KOPT-K1 (cell line): ENCODE results near the gene CPLANE2.
"Not testable (repeated sequence)": the region's sequence is repeated elsewhere in the genome, so short reads cannot be mapped to it uniquely, and the experiment has no call there.

Experiments used
- H3K27ac ChIP-seq: fragments of 200-600 bp; sonication (generic); 2 replicates; pipeline ENCODE4 v1.5.1; 2016; ENCODE audit warnings: antibody characterized with exemption, mild to moderate bottlenecking, low read depth, low read length; ENCODE audit not compliant: poor library complexity, severe bottlenecking
- H3K36me3 ChIP-seq: fragments of 200-600 bp; sonication (generic); 2 replicates; pipeline ENCODE4 v1.5.1; 2017; ENCODE audit warnings: antibody characterized with exemption, mild to moderate bottlenecking, low read length, moderate library complexity; ENCODE audit not compliant: insufficient read depth
- H3K9me3 ChIP-seq: fragments of 200-600 bp; sonication (generic); 2 replicates; pipeline ENCODE4 v1.5.1; 2017; ENCODE audit warnings: antibody characterized with exemption, low read length, mild to moderate bottlenecking; ENCODE audit not compliant: insufficient read depth, poor library complexity, severe bottlenecking

The CPLANE2 gene

GRCh38 chr1:16202281-16203210, 34.4 kb downstream of the CPLANE2 start:
- Histone ChIP-seq H3K36me3 (no peaks in the 10 kb centered on the region), H3K9me3 (no peaks in the 10 kb centered on the region), H3K27ac (no peak overlapping the region)

- no peaks in the 10 kb centered on the region for H3K36me3 ChIP-seq
- no peaks in the 10 kb centered on the region for H3K9me3 ChIP-seq
- H3K27ac ChIP-seq: no peak overlapping the region
These were observed 37.3 kb downstream of the CPLANE2 start for GRCh38 chr1:16199700-16200099.

- H3K27ac ChIP-seq: no peak overlapping the region
- H3K36me3 ChIP-seq: no peaks in the 10 kb centered on the region
- no peaks in the 10 kb centered on the region for H3K9me3 ChIP-seq
These were observed 37.9 kb downstream of the CPLANE2 start for GRCh38 chr1:16199157-16199501.

- Histone ChIP-seq H3K9me3 (no peaks in the 10 kb centered on the region), H3K36me3 (no peaks in the 10 kb centered on the region), H3K27ac (no peak overlapping the region)
These were observed 38.4 kb downstream of the CPLANE2 start for GRCh38 chr1:16198444-16199156.

GRCh38 chr1:16196874-16197273, 40.1 kb downstream of the CPLANE2 start:
- Histone ChIP-seq H3K9me3 (no peaks in the 10 kb centered on the region), H3K36me3 (no peaks in the 10 kb centered on the region), H3K27ac (no peak overlapping the region)

GRCh38 chr1:16196139-16196538, 40.8 kb downstream of the CPLANE2 start:
- H3K9me3 ChIP-seq, H3K27ac ChIP-seq, H3K36me3 ChIP-seq: not testable (repeated sequence)

GRCh38 chr1:16195518-16195905, 41.5 kb downstream of the CPLANE2 start:
- no peaks in the 10 kb centered on the region for H3K36me3 ChIP-seq
- no peak overlapping the region for H3K27ac ChIP-seq
- H3K9me3 ChIP-seq: no peaks in the 10 kb centered on the region

GRCh38 chr1:16191916-16192546, 45.0 kb downstream of the CPLANE2 start:
- Histone ChIP-seq H3K36me3 (no peaks in the 10 kb centered on the region), H3K9me3 (no peaks in the 10 kb centered on the region), H3K27ac (no peak overlapping the region)

- H3K9me3 ChIP-seq: no peaks in the 10 kb centered on the region
- no peak overlapping the region for H3K27ac ChIP-seq
- H3K36me3 ChIP-seq: no peaks in the 10 kb centered on the region
These were observed 45.7 kb downstream of the CPLANE2 start for GRCh38 chr1:16191309-16191708.

GRCh38 chr1:16189921-16190621, 46.9 kb downstream of the CPLANE2 start:
- H3K36me3 ChIP-seq: no peaks in the 10 kb centered on the region
- H3K27ac ChIP-seq: no peak overlapping the region
- H3K9me3 ChIP-seq: no peaks in the 10 kb centered on the region

GRCh38 chr1:16189003-16189402, 48.0 kb downstream of the CPLANE2 start:
- Histone ChIP-seq H3K27ac (no peak overlapping the region), H3K36me3 (no peaks in the 10 kb centered on the region), H3K9me3 (no peaks in the 10 kb centered on the region)

- no peak overlapping the region for H3K27ac ChIP-seq
- H3K36me3 ChIP-seq: no peaks in the 10 kb centered on the region
- H3K9me3 ChIP-seq: no peaks in the 10 kb centered on the region
These were observed 49.1 kb downstream of the CPLANE2 start for GRCh38 chr1:16187748-16188401.

- Histone ChIP-seq H3K36me3 (no peaks in the 10 kb centered on the region), H3K27ac (no peak overlapping the region), H3K9me3 (no peaks in the 10 kb centered on the region)
These were observed 50.2 kb downstream of the CPLANE2 start for GRCh38 chr1:16186655-16187235.

- Histone ChIP-seq H3K27ac (no peak overlapping the region), H3K9me3 (no peaks in the 10 kb centered on the region), H3K36me3 (no peaks in the 10 kb centered on the region)
These were observed 52.3 kb downstream of the CPLANE2 start for GRCh38 chr1:16184557-16185303.
